ENCODE measurements around the gene ZNF831.

ZNF831 gene

GRCh38 chr20:59163631-59164530 lies at the start of gene ZNF831:
TSS of gene ZNF831 (plus strand) at chr20:59163821. CDS start at chr20:59191020, 27,199 bp downstream.
- DNase-seq: no peak

- no peak for DNase-seq
These were observed 46.1 kb upstream of the ZNF831 start for GRCh38 chr20:59117526-59117925.

GRCh38 chr20:59118855-59119254 lies 44.8 kb upstream of the ZNF831 start:
- DNase-seq: no peak

- no peak for DNase-seq
These were observed 43.1 kb upstream of the ZNF831 start for GRCh38 chr20:59120491-59120890.

GRCh38 chr20:59120919-59121318 lies 42.7 kb upstream of the ZNF831 start:
- no peak for DNase-seq

GRCh38 chr20:59121714-59122565 lies 41.7 kb upstream of the ZNF831 start:
- no peak for DNase-seq

GRCh38 chr20:59122566-59122919 lies 41.1 kb upstream of the ZNF831 start:
- no peak for DNase-seq

GRCh38 chr20:59123011-59123677 lies 40.5 kb upstream of the ZNF831 start:
- no peak for DNase-seq

- DNase-seq: no peak
These were observed 39.9 kb upstream of the ZNF831 start for GRCh38 chr20:59123678-59124255.

GRCh38 chr20:59124296-59125029 lies 39.2 kb upstream of the ZNF831 start:
- no peak for DNase-seq

- no peak for DNase-seq
These were observed 38.3 kb upstream of the ZNF831 start for GRCh38 chr20:59125332-59125731.

GRCh38 chr20:59125836-59126235 lies 37.8 kb upstream of the ZNF831 start:
- no peak for DNase-seq

- no peak for DNase-seq
These were observed 35.8 kb upstream of the ZNF831 start for GRCh38 chr20:59127839-59128238.

GRCh38 chr20:59131551-59132285 lies 31.9 kb upstream of the ZNF831 start:
- no peak for DNase-seq

- no peak for DNase-seq
These were observed 29.4 kb upstream of the ZNF831 start for GRCh38 chr20:59134182-59134581.

- DNase-seq: no peak
These were observed 28.5 kb upstream of the ZNF831 start for GRCh38 chr20:59135093-59135492.

- DNase-seq: no peak
These were observed 27.6 kb upstream of the ZNF831 start for GRCh38 chr20:59136027-59136426.

- no peak for DNase-seq
These were observed 26.1 kb upstream of the ZNF831 start for GRCh38 chr20:59137532-59137931.

- no peak for DNase-seq
These were observed 25.4 kb upstream of the ZNF831 start for GRCh38 chr20:59138114-59138748.

GRCh38 chr20:59139998-59140397 lies 23.6 kb upstream of the ZNF831 start:
- no peak for DNase-seq
